ENCODE results near the gene CHI3L1.
"Not testable (repeated sequence)": the region's sequence is repeated elsewhere in the genome, so short reads cannot be mapped to it uniquely, and the experiment has no call there.

The CHI3L1 gene

GRCh38 chr1:203186446-203187303 lies at the start of gene CHI3L1:
Gene CHI3L1 (minus strand): TSS chr1:203186704. CDS start chr1:203186623, 81 bp downstream.
- no peak for DNase-seq

DNA sequence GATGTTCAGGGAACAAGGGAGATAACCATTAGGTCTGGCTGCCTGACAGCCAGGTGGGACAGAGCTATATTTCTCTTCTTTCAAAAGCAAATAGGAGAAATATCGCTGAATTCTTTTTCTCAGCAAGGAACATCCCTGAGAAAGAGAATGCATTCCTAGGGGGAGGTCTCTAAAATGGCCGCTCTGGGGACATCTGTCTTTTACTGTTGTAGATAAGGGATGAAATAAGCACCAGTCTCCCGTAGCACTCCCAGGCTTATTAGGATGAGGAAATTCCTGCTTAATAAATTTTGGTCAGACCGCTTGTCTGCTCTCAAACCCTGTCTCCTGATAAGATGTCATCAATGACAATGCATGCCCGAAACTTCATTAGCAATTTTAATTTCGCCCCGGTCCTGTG lies 48.4 kb upstream of the CHI3L1 start:
- DNase-seq: not testable (repeated sequence)

GRCh38 chr1:203229471-203230135 lies 43.1 kb upstream of the CHI3L1 start, which contains the start of gene CHIT1:
Gene CHIT1 (minus strand): TSS chr1:203229673. CDS start chr1:203229636, 37 bp downstream.
- no peak for DNase-seq

GRCh38 chr1:203228670-203229069 lies 42.2 kb upstream of the CHI3L1 start:
- no peak for DNase-seq

DNA sequence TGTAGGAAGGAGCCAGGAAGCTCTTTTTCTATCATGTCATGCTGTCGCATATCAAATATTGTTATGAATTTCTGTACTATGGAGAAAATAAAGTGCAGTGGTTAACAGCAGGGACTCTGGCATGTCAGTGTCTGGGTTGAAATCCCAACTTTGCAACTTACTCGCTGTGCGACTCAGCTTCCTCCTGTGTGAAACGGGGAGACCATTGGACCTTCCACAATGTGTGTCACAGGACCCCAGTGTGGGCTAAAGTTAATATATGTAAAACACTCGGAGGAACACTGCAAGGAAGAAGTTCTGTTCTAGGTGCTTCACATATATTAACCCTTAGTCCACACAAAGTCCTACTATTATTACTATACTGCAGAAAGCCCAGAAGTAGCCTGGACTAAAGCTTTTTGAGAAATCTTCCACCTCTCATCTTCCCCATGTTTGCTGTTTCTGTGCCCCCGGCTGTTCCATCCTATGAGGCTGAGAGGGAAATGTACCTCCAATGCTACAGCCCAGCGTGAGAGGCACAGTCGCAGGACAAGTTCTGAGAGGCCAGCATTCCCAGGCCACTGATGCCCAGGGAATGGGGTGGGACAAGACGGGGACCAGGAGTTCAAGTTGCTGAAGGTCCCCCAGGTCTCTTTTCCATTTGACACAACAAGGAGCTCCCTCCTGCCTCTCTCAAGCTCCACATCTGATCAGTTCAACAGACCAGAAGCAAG lies 41.0 kb upstream of the CHI3L1 start:
- no peak for DNase-seq

DNA sequence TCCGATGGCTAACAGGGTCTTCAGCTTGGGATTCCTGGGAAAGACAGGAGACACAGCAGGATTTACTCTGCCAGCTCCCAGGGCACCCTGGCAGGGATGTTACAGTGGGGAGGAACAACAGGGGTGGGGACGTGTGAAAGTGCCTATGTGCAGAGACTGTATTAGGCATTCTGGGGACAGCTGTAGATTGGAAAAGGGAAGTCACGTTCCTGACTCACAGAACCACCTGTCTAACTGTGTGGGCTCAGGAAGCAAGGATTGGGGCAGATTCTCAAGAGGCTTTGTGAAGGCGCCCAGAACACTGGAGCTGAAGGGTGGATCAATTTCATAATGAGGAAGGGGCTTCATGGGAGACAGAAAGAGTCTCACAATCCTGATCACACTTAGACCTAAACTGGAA lies 38.6 kb upstream of the CHI3L1 start:
- no peak for DNase-seq

DNA sequence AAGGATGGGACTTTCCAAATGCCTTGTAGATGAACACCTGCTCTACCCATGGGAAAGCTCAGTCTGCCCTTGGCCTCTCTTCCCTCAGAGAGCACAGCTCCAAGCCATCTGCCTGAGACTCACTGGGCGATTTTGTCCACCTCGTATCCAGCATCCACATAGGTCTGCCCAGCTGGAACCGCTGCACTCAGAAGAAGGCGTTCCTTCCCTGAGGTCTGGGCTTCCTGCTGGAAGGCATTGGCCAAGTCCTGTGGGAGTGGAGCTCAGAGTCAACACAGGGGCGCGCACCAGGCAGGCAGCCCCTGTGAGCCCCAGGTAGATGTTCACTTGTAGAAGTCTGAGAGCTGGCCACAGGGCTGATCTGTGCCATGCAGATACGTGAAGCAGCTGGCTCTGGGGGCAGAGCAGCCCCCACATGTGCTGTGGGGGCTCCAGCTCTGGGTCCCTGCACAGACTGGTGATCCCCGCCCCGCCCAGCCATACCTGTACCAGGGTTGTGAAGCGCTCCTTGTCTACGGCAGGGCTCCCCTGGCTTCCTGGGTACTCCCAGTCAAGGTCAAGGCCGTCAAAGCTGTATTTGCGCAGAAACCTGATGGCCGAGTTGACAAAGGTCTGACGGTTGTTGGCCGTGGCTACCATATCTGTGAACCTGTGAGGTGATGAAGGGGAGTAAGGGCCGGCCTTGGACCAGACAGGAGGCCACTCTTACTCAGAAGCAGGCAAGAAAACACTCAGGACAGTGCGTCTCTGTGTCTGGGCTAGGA lies 36.7 kb upstream of the CHI3L1 start:
- no peak for DNase-seq

GRCh38 chr1:203219934-203220333 lies 33.4 kb upstream of the CHI3L1 start:
- DNase-seq: no peak

GRCh38 chr1:203219171-203219570 lies 32.7 kb upstream of the CHI3L1 start:
- DNase-seq: no peak

DNA sequence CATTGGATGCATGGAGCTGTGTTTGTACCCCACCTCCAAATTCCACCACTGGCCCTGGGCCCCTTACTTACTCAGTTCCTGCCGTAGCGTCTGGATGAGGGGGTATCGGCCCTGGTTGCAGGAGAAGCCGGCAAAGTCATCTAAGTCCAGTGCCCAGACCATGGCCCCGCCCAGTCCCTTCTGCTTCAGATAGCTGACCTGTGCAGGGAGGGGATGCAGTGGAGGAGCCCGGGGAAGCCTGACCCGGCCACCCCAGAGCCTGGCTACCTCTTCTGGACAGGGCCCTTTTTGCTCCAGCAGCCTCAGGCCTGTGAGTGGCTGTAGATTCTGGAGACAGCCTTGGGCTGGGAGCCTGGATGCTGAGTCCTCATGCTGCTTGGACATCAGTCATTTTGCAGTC lies 31.2 kb upstream of the CHI3L1 start:
- peak; percentile 8 for DNase-seq

GRCh38 chr1:203217139-203217655 lies 30.7 kb upstream of the CHI3L1 start:
- DNase-seq: peak; percentile 23

DNA sequence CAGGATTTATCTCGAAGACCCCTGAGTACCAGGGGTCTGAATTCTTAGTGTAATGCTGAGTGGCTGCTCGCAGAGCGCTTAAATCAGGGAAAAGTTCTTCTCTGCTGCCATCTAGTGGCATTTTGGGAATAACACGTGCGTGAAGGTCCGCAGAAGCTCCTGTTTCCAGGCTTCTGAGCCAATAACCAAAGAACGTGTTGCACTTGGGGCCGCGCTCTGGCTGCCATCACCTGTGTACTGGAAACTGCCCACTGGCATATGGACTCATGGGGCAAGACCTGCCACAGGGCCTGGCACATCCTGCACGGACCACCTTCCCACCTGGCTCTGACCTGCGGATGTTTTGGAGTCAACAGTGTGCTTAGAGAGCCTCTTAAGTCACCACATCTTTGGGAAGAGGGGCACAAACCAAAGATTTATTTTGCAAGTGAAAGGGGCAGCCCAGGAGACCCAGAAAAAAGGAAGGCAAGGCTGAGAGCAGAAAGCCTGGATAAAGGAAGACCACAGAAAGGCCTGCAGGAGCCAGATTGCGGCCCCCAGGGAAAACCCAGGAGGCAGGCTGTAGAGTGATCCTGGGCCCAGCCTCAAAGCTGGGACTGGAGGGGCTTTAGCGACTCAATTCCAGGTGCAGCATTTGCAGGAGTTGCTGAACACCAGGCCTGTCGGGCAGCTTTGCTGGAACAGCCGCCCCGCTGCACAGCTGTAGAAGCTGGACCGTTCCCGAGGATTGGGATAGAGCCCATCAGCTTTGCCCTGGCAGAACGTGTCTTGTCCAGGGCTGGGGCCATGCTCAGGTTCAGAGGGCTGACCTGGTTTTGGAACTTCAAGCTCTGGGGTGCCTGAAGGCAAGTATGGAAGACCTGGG lies 30.0 kb upstream of the CHI3L1 start:
- peak; percentile 80 for DNase-seq

DNA sequence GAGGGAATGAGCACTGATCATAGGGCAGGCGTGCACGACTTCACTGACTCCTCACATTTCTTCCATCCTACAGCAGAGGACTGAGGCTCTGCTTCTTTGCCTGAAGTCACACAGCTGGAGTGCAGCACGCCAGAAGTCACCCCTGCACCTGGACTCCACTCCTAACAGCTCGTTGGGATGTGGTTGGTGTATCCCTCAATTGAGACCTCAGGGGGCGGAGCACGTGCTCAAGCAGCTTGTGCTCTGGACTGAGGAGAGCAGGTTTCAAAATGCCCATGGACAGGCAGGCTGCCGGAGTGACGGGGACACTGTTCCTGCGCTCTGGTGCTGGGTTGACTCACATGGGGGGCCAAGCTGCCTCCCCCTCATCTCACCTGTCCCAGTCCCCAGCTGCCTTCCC lies 29.1 kb upstream of the CHI3L1 start:
- no peak for DNase-seq

GRCh38 chr1:203214871-203215270 lies 28.4 kb upstream of the CHI3L1 start:
- DNase-seq: no peak

DNA sequence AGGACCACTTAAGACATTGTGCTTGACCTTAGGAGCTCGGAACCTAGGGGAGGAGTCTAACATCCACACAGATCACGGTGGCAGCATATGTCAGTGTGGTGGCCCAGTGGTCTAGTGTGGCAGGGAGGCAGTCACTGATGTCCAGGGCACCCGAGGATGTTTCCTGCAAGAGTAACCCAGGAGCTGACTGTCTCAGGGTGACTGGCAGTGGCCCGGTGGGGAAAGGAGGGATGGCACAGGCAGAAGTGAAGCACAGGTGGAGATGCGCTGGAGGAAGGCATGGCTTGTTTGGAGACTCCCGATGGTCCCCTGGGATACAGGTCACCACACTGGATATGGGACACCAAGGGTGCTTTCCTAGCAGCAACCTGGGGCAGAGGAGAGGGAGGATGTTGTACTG lies 26.6 kb upstream of the CHI3L1 start:
- DNase-seq: no peak

DNA sequence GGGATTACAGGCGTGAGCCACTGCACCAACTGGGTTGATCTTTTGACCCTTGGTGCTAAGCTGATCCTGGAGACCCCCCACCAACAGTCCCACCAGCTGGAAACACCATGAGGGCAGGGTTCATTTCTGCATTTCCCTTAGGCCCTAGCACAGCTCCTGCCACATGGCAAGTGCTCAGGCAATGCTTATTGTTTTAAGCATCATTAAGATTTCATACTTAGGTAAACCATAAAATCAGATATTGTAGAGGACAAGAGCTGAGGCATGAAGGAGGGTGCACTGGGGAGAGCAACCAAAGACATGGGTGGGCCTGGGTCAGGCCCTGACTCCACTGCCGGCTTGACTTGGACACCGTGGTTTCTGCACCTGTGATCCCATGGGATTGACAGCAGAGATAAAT lies 25.3 kb upstream of the CHI3L1 start:
- no peak for DNase-seq

- no peak for DNase-seq
These were observed 24.5 kb upstream of the CHI3L1 start for GRCh38 chr1:203210988-203211387.

DNA sequence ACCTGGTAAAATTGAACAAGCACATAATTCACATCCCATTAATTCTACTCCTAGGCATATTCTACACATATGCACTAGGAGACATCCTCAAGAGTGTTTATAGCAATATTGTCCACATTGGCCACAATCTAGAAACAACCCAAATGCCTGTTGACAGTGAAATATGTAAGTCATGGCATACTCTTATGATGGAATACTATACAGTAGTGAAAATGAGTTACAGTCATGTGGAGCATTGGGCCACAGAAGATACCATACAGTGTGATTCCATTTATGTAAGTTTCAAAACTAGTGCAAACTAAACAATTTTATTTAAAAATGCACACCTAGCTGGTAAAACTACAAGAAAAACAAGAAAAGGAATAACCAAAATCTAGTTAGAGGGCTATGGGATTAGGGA lies 23.8 kb upstream of the CHI3L1 start:
- no peak for DNase-seq

- no peak for DNase-seq
These were observed 21.7 kb upstream of the CHI3L1 start for GRCh38 chr1:203208181-203208580.

GRCh38 chr1:203207751-203208150 lies 21.2 kb upstream of the CHI3L1 start:
- no peak for DNase-seq

- DNase-seq: no peak
These were observed 19.7 kb upstream of the CHI3L1 start for GRCh38 chr1:203206129-203206687.

Measured in hematopoietic multipotent progenitor cell treated with erythropoietin and hydrocortisone succinate and interleukin-3 and kit ligand, for 6 days (in vitro differentiated cells).